GM12878 (cell line): ENCODE data around the gene DUSP22. TPM values are rescaled to one million over a fixed set of nuclear protein-coding genes. Genes with fewer than 3 reads are reported as not detected.

Experiments
- ATF2 ChIP-seq: IDR thresholded peaks from 2 replicates; pipeline ENCODE4 v1.6.1; 2012; ENCODE audit warnings: low read length, inconsistent platforms
- ATF7 ChIP-seq: fragments of 450-650 bp; IDR thresholded peaks from 2 replicates; pipeline ENCODE4 v1.6.1; 2016; ENCODE audit warnings: low read depth, mild to moderate bottlenecking
- E2F4 ChIP-seq: IDR thresholded peaks from 2 replicates; pipeline ENCODE4 v1.6.1; 2012; ENCODE audit warnings: low read depth, low read length, improper control_type of control experiment
- EED ChIP-seq: sonication (generic); IDR thresholded peaks from 2 replicates; pipeline ENCODE4 v1.6.1; 2016; ENCODE audit warnings: antibody characterized with exemption, low read depth
- JUNB ChIP-seq: IDR thresholded peaks from 2 replicates; pipeline ENCODE4 v1.6.1; 2016; ENCODE audit warnings: antibody characterized with exemption, mild to moderate bottlenecking
- MEF2A ChIP-seq: IDR thresholded peaks from 2 replicates; pipeline ENCODE4 v1.6.1; 2011; ENCODE audit warnings: low read depth, mild to moderate bottlenecking, low read length, moderate library complexity; ENCODE audit not compliant: insufficient read depth
- PAX5 ChIP-seq: IDR thresholded peaks from 2 replicates; pipeline ENCODE4 v1.6.1; 2011; ENCODE audit warnings: low read depth, low read length, borderline replicate concordance
- SIN3A ChIP-seq: IDR thresholded peaks from 2 replicates; pipeline ENCODE4 v1.6.1; 2012; ENCODE audit warnings: low read depth, low read length, improper control_type of control experiment
- SKIL ChIP-seq: fragments of 450-650 bp; IDR thresholded peaks from 2 replicates; pipeline ENCODE4 v1.6.1; 2017; ENCODE audit warnings: mild to moderate bottlenecking, low read depth, inconsistent platforms; ENCODE audit not compliant: poor library complexity, severe bottlenecking
- ZBED1 ChIP-seq: IDR thresholded peaks from 2 replicates; pipeline ENCODE4 v1.6.1; 2016; ENCODE audit warnings: borderline replicate concordance
- polyA plus RNA-seq, 11 experiments: library from polyadenylated mRNA; depleted of rRNA in 4 of 11; unstranded in 6 of 11; stranded (reverse) in 5 of 11; fragments of >200 nt; fragmentation: Nextera tagmentation in 4 of 11; fragmentation: Illumina TruSeq in 1 of 11; extraction: Ambion mirVana in 4 of 11; extraction: Trizol in 1 of 11; gene quantifications; 1 replicate in 1 of 11; 2 replicates in 10 of 11; pipeline versions ENCODE4 v1.2.1 to v1.2.3, GENCODE V29; 2011 to 2016; ENCODE audit warnings: inconsistent platforms in 2 of 11, missing spikeins in 2 of 11, low read depth in 1 of 11
- total RNA-seq, 4 experiments: library from RNA; depleted of rRNA in 3 of 4; stranded (reverse); fragments of >200 nt in 3 of 4; fragmentation: Illumina TruSeq in 1 of 4; extraction: Trizol in 1 of 4; gene quantifications; 2 replicates each; pipeline versions ENCODE4 v1.2.1 to v1.2.3, GENCODE V29; 2013 to 2021
- TF ChIP-seq, protein P1 (sequence below): fragments of 450-650 bp; IDR thresholded peaks from 2 replicates; pipeline ENCODE4 v1.6.1; 2018; ENCODE audit warnings: mild to moderate bottlenecking, low read depth, moderate library complexity; ENCODE audit not compliant: partially characterized antibody
- TF ChIP-seq, protein P2 (sequence below): IDR thresholded peaks from 2 replicates; pipeline ENCODE4 v1.6.1; 2011; ENCODE audit warnings: mild to moderate bottlenecking, low read depth, low read length, moderate library complexity; ENCODE audit not compliant: insufficient replicate concordance
- TF ChIP-seq, protein P3 (sequence below): fragments of 450-650 bp; IDR thresholded peaks from 2 replicates; pipeline ENCODE4 v1.6.1; 2014; ENCODE audit warnings: mild to moderate bottlenecking

The DUSP22 gene
- total and polyA plus RNA-seq, 10 of the 15 experiments (the other 5 are each of a cell fraction or from before 2014, with no cell fraction given), result 78.9 to 156 (median 107) TPM

DNA sequence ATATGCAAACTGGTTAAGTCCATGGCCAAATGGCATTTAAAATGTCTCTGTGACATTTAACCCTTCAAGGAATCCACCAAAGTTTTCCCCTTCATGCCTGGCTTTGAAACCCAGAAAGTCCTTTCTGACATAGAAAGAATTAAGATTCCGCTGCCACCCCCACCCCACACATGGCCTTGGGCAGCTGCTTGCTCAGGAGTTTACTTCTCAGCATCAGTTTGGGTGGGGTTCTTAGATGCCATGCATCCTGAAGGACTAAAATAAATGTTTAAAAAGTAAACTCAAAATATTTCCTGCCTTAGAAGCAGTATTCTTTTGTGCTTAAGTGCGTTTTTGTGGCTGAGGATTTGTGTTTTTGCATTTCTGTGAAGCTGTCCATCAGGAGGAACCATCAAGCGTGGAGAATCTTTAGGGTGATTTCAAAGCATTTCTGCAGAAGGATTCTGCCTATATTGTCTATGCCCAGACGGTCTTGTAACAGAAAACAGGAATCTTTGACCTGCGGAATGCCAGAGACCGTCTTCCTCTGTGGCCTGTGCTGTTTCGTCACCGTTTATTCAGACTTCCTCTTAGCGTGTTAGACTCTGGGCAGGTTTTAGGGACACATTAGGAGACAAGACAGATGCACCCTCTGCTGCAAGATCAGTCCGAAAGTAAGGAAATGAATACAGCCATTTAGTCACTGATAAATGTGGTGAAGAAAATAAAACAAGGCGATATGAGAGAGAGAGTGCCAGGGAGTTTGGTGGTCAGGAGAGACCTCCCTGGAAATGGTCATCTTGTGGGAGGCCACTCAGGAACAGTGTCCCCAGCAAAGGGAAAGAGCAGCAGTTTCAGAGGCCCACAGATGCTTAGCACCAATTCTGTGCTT, 6.2 kb downstream of the DUSP22 start (continued):
- TF ChIP-seq PAX5, result no peak
- TF ChIP-seq SIN3A, result 0 out of 2 replicates have a peak, but pooled peaks have one; percentile 30
- TF ChIP-seq ATF7, result peak; percentile 36
- TF ChIP-seq ZBED1, result 0 out of 2 replicates have a peak, but pooled peaks have one; percentile 21
- TF ChIP-seq, protein P1, sequence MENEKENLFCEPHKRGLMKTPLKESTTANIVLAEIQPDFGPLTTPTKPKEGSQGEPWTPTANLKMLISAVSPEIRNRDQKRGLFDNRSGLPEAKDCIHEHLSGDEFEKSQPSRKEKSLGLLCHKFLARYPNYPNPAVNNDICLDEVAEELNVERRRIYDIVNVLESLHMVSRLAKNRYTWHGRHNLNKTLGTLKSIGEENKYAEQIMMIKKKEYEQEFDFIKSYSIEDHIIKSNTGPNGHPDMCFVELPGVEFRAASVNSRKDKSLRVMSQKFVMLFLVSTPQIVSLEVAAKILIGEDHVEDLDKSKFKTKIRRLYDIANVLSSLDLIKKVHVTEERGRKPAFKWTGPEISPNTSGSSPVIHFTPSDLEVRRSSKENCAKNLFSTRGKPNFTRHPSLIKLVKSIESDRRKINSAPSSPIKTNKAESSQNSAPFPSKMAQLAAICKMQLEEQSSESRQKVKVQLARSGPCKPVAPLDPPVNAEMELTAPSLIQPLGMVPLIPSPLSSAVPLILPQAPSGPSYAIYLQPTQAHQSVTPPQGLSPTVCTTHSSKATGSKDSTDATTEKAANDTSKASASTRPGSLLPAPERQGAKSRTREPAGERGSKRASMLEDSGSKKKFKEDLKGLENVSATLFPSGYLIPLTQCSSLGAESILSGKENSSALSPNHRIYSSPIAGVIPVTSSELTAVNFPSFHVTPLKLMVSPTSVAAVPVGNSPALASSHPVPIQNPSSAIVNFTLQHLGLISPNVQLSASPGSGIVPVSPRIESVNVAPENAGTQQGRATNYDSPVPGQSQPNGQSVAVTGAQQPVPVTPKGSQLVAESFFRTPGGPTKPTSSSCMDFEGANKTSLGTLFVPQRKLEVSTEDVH, result no peak
- TF ChIP-seq SKIL, result peak; percentile 57
- TF ChIP-seq, protein P2, sequence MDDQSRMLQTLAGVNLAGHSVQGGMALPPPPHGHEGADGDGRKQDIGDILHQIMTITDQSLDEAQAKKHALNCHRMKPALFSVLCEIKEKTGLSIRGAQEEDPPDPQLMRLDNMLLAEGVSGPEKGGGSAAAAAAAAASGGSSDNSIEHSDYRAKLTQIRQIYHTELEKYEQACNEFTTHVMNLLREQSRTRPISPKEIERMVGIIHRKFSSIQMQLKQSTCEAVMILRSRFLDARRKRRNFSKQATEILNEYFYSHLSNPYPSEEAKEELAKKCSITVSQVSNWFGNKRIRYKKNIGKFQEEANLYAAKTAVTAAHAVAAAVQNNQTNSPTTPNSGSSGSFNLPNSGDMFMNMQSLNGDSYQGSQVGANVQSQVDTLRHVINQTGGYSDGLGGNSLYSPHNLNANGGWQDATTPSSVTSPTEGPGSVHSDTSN, result peak; percentile 36
- no peak for TF ChIP-seq ATF2
- TF ChIP-seq E2F4, result no peak
- TF ChIP-seq, protein P3, sequence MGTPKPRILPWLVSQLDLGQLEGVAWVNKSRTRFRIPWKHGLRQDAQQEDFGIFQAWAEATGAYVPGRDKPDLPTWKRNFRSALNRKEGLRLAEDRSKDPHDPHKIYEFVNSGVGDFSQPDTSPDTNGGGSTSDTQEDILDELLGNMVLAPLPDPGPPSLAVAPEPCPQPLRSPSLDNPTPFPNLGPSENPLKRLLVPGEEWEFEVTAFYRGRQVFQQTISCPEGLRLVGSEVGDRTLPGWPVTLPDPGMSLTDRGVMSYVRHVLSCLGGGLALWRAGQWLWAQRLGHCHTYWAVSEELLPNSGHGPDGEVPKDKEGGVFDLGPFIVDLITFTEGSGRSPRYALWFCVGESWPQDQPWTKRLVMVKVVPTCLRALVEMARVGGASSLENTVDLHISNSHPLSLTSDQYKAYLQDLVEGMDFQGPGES, result no peak
- TF ChIP-seq EED, result peak; percentile 91
- 0 out of 2 replicates have a peak, but pooled peaks have one; percentile 4 for TF ChIP-seq MEF2A
- TF ChIP-seq JUNB, result peak; percentile 54; the same call in 1 of the 2 replicates
